HCT116 (cell line): ENCODE results near the gene PHF1. TPM values are rescaled to one million over a fixed set of nuclear protein-coding genes. Genes with fewer than 3 reads are reported as not detected.
A peak's percentile ranks its signal among the peaks of the same experiment; 100 is the strongest.

Experiments used
- ATAC-seq: fragments of 200-7000 bp; cut with Tn5 transposase; 2 replicates; pipeline ENCODE4 v1.9.1; 2020; ENCODE audit warnings: mild to moderate bottlenecking, moderate library complexity
- BruUV-seq: library from RNA; stranded (reverse); fragments of 400-500 nt; replicated peaks from 2 replicates; lab custom pipeline; 2021; lab: Mats Ljungman, UMichigan
- CTCF ChIA-PET: fragments of 300-600 bp; sonication (Branson Sonifier 250); formaldehyde crosslinking; loops from one replicate; lab custom pipeline; 2021; ENCODE audit warnings: antibody characterized with exemption; lab: Charles Lee
- POLR2A ChIA-PET: fragments of 300-600, 350-600 bp; sonication (Branson Sonifier 250); formaldehyde crosslinking; loops from one replicate; lab custom pipeline; 2021; ENCODE audit warnings: antibody characterized with exemption; lab: Charles Lee
- RAD21 ChIA-PET, 2 experiments: fragments of 300-600 bp; sonication (Branson Sonifier 250); formaldehyde crosslinking; loops; one replicate each; lab custom pipeline; 2023; ENCODE audit warnings: low total read pairs in 2 of 2; ENCODE audit not compliant: uncharacterized antibody in 2 of 2, unreplicated experiment in 2 of 2, low non-redundant PET in 1 of 2; lab: Charles Lee
- DNase-seq: peaks from one replicate; pipeline ENCODE4 v3.0.0-alpha.2; 2010; ENCODE audit warnings: low read depth, low spot score
- H2AFZ ChIP-seq: fragments of 200-600 bp; shearing (Covaris generic), sonication (generic); 2 replicates; pipeline ENCODE4 v1.6.1; 2017; ENCODE audit warnings: low read depth, mixed run types, mixed read lengths, antibody characterized with exemption, low read length; ENCODE audit not compliant: poor library complexity, severe bottlenecking
- H3K27ac ChIP-seq: 2 replicates; pipeline ENCODE4 v1.5.1; 2012; ENCODE audit warnings: low read depth, low read length
- H3K27me3 ChIP-seq: fragments of 200-600 bp; sonication (generic); 2 replicates; pipeline ENCODE4 v1.6.1; 2016; ENCODE audit warnings: mixed run types, low read length, mixed read lengths; ENCODE audit not compliant: insufficient read depth
- H3K36me3 ChIP-seq, 2 experiments: fragments of 200-500 bp in 1 of 2; fragments of 200-600 bp in 1 of 2; sonication (Bioruptor generic) in 1 of 2; sonication (generic) in 1 of 2; 2 replicates each; pipeline versions ENCODE4 v1.5.1 to v1.6.1; 2014 to 2016; ENCODE audit warnings: low read length in 2 of 2, inconsistent platforms in 1 of 2, mixed read lengths in 1 of 2, mixed run types in 1 of 2; ENCODE audit not compliant: insufficient read depth in 2 of 2, control insufficient read depth in 1 of 2
- H3K4me1 ChIP-seq, 2 experiments: fragments of 200-600 bp in 1 of 2; sonication (generic) in 1 of 2; 2 replicates each; pipeline versions ENCODE4 v1.5.1 to v1.6.1; 2012 to 2017; ENCODE audit warnings: low read length in 2 of 2, inconsistent platforms in 1 of 2, mild to moderate bottlenecking in 1 of 2, mixed read lengths in 1 of 2, mixed run types in 1 of 2, moderate library complexity in 1 of 2; ENCODE audit not compliant: insufficient read depth in 2 of 2, control insufficient read depth in 1 of 2
- H3K4me2 ChIP-seq: fragments of 200-600 bp; sonication (generic); 2 replicates; pipeline ENCODE4 v1.6.1; 2017; ENCODE audit warnings: mixed run types, low read length, mixed read lengths
- H3K4me3 ChIP-seq, 2 experiments: fragments of 200-600 bp in 1 of 2; sonication (generic) in 1 of 2; replicated peaks in 1 of 2; 2 replicates each; pipeline ENCODE4 v1.5.1; 2011 to 2016; ENCODE audit warnings: low read length in 2 of 2, control low read depth in 1 of 2, low read depth in 1 of 2, mild to moderate bottlenecking in 1 of 2, mixed read lengths in 1 of 2, mixed run types in 1 of 2
- H3K79me2 ChIP-seq: fragments of 200-600 bp; sonication (generic); 2 replicates; pipeline ENCODE4 v1.6.1; 2017; ENCODE audit warnings: mild to moderate bottlenecking, mixed run types, low read length, moderate library complexity, mixed read lengths; ENCODE audit not compliant: insufficient read depth
- H3K9ac ChIP-seq: fragments of 200-600 bp; sonication (generic); 2 replicates; pipeline ENCODE4 v1.6.1; 2016; ENCODE audit warnings: low read length, mixed read lengths
- H3K9me2 ChIP-seq: fragments of 200-600 bp; sonication (generic), shearing (Covaris generic); 2 replicates; pipeline ENCODE4 v1.6.1; 2017; ENCODE audit warnings: mixed run types, mild to moderate bottlenecking, moderate library complexity; ENCODE audit not compliant: insufficient read depth
- H3K9me3 ChIP-seq, 2 experiments: fragments of 200-500 bp in 1 of 2; fragments of 200-600 bp in 1 of 2; sonication (Bioruptor generic) in 1 of 2; sonication (generic) in 1 of 2; 2 replicates each; pipeline ENCODE4 v1.6.1; 2014 to 2017; ENCODE audit warnings: low read length in 2 of 2, mixed read lengths in 2 of 2, inconsistent platforms in 1 of 2, low read depth in 1 of 2, mild to moderate bottlenecking in 1 of 2, mixed run types in 1 of 2, moderate library complexity in 1 of 2; ENCODE audit not compliant: control insufficient read depth in 1 of 2, insufficient read depth in 1 of 2
- H4K20me1 ChIP-seq: fragments of 200-600 bp; sonication (generic), shearing (Covaris generic); 2 replicates; pipeline ENCODE4 v1.6.1; 2017; ENCODE audit warnings: mixed run types, mild to moderate bottlenecking, moderate library complexity; ENCODE audit not compliant: insufficient read depth
- CBX3 ChIP-seq: IDR thresholded peaks from 2 replicates; pipeline ENCODE4 v1.6.1; 2012; ENCODE audit warnings: low read depth
- EGR1 ChIP-seq: IDR thresholded peaks from 2 replicates; pipeline ENCODE4 v1.6.1; 2012; ENCODE audit warnings: low read depth
- ELF1 ChIP-seq: IDR thresholded peaks from 2 replicates; pipeline ENCODE4 v1.6.1; 2012; ENCODE audit warnings: low read depth, borderline replicate concordance
- FOSL1 ChIP-seq: IDR thresholded peaks from 2 replicates; pipeline ENCODE4 v1.6.1; 2012; ENCODE audit warnings: low read depth
- POLR2A ChIP-seq: IDR thresholded peaks from 2 replicates; pipeline ENCODE4 v1.7.0; 2011; ENCODE audit warnings: borderline replicate concordance; ENCODE audit not compliant: insufficient read depth, insufficient read length; ENCODE audit errors: extremely low read depth
- POLR2AphosphoS5 ChIP-seq: IDR thresholded peaks from 2 replicates; pipeline ENCODE4 v1.6.1; 2011; ENCODE audit warnings: mild to moderate bottlenecking, low read depth, low read length, moderate library complexity
- RAD21 ChIP-seq: IDR thresholded peaks from 2 replicates; pipeline ENCODE4 v1.6.1; 2012; ENCODE audit warnings: low read depth, mild to moderate bottlenecking
- SIN3A ChIP-seq: IDR thresholded peaks from 2 replicates; pipeline ENCODE4 v1.6.1; 2012; ENCODE audit warnings: low read depth
- SRF ChIP-seq: IDR thresholded peaks from 2 replicates; pipeline ENCODE4 v1.6.1; 2012; ENCODE audit warnings: low read depth
- TCF7L2 ChIP-seq: IDR thresholded peaks from 2 replicates; pipeline ENCODE4 v1.7.0; 2011; ENCODE audit warnings: borderline replicate concordance, inconsistent platforms; ENCODE audit not compliant: insufficient read depth, insufficient read length; ENCODE audit errors: extremely low read depth
- YY1 ChIP-seq: IDR thresholded peaks from 2 replicates; pipeline ENCODE4 v1.6.1; 2011; ENCODE audit warnings: low read length, low read depth, moderate library complexity, mild to moderate bottlenecking; ENCODE audit not compliant: insufficient replicate concordance; ENCODE audit errors: extremely low read depth
- ZFX ChIP-seq: fragments of 450-650 bp; IDR thresholded peaks from 2 replicates; pipeline ENCODE4 v1.6.1; 2017
- intact Hi-C: fragments of 100-400 bp; cut with micrococcal nuclease; formaldehyde crosslinking; loops from 2 replicates; pipeline ENCODE4 v1.10.0; 2022
- total RNA-seq: library from RNA; stranded (reverse); gene quantifications from one replicate; pipeline ENCODE4 v1.2.1, GENCODE V29; 2021; ENCODE audit not compliant: unreplicated experiment
- TF ChIP-seq, protein P1 (sequence below): IDR thresholded peaks from 2 replicates; pipeline ENCODE4 v1.6.1; 2012
- TF ChIP-seq, protein P2 (sequence below): IDR thresholded peaks from 2 replicates; pipeline ENCODE4 v1.6.1; 2012; ENCODE audit warnings: low read depth

Gene PHF1
- total RNA-seq, 1 experiment from 2014 or later: 40.2 TPM

DNA sequence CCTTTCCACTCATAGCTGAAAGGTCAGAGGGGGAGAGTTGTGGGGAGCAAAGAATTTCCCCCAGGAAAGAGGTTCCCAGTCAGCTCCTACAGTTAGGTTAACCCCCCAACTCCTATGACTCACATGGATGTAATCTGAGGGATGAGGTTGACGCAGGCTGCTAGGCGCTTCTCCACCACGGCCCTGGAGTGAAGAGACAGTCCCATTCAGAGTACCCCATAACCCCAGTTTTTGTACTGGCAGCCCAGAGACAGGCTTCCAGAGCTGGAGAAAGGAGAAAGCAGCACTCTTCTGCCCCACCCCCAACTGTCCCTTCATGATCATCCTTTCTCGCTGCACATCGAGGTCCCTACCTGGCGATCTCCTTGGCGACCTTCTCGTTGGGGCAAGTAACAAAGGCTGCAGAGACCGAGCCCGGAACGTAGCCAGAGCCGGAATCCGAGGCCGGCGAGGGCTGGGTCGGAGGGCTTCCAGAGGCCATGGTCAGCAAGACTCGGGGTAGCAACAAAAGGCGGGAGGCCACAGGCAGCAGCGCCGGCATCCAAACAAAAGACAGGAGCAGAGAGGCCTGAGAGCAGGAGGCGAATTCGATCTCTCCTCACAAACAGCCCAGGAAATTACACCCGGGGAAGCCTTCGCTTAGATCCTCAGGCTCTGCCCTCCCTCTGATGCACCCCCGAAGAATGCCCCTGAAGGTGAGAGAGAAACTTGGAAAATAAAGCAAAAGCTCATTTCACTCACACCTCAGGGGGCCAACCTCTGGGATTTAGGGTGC, 6.5 kb downstream of the PHF1 start:
- RAD21 ChIA-PET: no interaction called here
- peak overlapping the region; percentile 81 for H3K9ac ChIP-seq
- peaks cover 13 to 29% of the 10 kb centered on the region in 2 experiments for H3K4me1 ChIP-seq
- H4K20me1 ChIP-seq: no peaks in the 10 kb centered on the region
- no peak overlapping the region for H2AFZ ChIP-seq
- H3K27ac ChIP-seq: peak overlapping the region; percentile 93
- no peaks in the 10 kb centered on the region for H3K9me2 ChIP-seq
- peak overlapping the region; percentile 86 to 94 for H3K4me3 ChIP-seq
- peak; percentile 0; the same call in 1 of the 2 replicates for ATAC-seq
- CTCF ChIA-PET: no interaction called here
- H3K9me3 ChIP-seq: no peaks in the 10 kb centered on the region
- TF ChIP-seq FOSL1 (no peak), ZFX (0 out of 2 replicates have a peak, but pooled peaks have one; percentile 4), ELF1 (no peak), SIN3A (no peak)
- TSS peak; percentile 86 for BruUV-seq
- no peaks in the 10 kb centered on the region for H3K27me3 ChIP-seq
- H3K4me2 ChIP-seq: peak overlapping the region; percentile 97
- intact Hi-C loops: loop anchor here (10.0 kb wide), 1 partner anchor 213 kb away; the partner anchor contains the start of genes HSD17B8, RING1, RXRB and SLC39A7
- DNase-seq: no peak
- H3K79me2 ChIP-seq: peaks cover 32% of the 10 kb centered on the region
- peaks cover 5 to 28% of the 10 kb centered on the region in 2 experiments; a peak in 3 of 4 replicates for H3K36me3 ChIP-seq
- POLR2A ChIA-PET: no interaction called here

GRCh38 chr6:33417903-33418689, 7.3 kb downstream of the PHF1 start, which contains the start of gene CUTA:
CUTA (minus strand) TSS chr6:33418107; CDS start chr6:33418000, 107 bp downstream.
- ChIA-PET RAD21 (no interaction called here), CTCF (interaction anchor here (1.0 to 1.4 kb wide), 4 partner anchors 8 to 28 kb away, joined by 3 to 4 read pairs (median 4); no protein-coding TSS in a partner anchor), POLR2A (interaction anchor here (0.5 to 1.2 kb wide), 2 partner anchors 11 to 157 kb away, joined by 3 read pairs; no protein-coding TSS in a partner anchor)
- Histone ChIP-seq H3K9ac (peak within 1 kb of the TSS; percentile 81), H3K27me3 (no peaks in the 10 kb centered on the region), H3K79me2 (peaks cover 32% of the 10 kb centered on the region), H3K9me2 (no peaks in the 10 kb centered on the region), H3K9me3 (no peaks in the 10 kb centered on the region), H4K20me1 (no peaks in the 10 kb centered on the region), H3K36me3 (peaks cover 5 to 25% of the 10 kb centered on the region in 2 experiments; a peak in 3 of 4 replicates), H3K4me2 (peak within 1 kb of the TSS; percentile 97), H2AFZ (no peak within 1 kb of the TSS), H3K4me3 (peak within 1 kb of the TSS; percentile 86 to 94), H3K27ac (peak within 1 kb of the TSS; percentile 93), H3K4me1 (peaks cover 13 to 29% of the 10 kb centered on the region in 2 experiments)
- DNase-seq: peak; percentile 99
- BruUV-seq: no TSS peak
- ATAC-seq: peak; percentile 92
- intact Hi-C loops: loop anchor here (10.0 kb wide), 1 partner anchor 213 kb away; the partner anchor contains the start of genes HSD17B8, RING1, RXRB and SLC39A7
- TF ChIP-seq EGR1 (no peak), SRF (no peak), YY1 (no peak), TCF7L2 (peak; percentile 88), RAD21 (no peak), ELF1 (no peak), POLR2A (peak; percentile 32), FOSL1 (no peak), CBX3 (no peak), POLR2AphosphoS5 (peak; percentile 65)
- TF ChIP-seq, protein P1, sequence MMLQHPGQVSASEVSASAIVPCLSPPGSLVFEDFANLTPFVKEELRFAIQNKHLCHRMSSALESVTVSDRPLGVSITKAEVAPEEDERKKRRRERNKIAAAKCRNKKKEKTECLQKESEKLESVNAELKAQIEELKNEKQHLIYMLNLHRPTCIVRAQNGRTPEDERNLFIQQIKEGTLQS: no peak
- TF ChIP-seq, protein P2, sequence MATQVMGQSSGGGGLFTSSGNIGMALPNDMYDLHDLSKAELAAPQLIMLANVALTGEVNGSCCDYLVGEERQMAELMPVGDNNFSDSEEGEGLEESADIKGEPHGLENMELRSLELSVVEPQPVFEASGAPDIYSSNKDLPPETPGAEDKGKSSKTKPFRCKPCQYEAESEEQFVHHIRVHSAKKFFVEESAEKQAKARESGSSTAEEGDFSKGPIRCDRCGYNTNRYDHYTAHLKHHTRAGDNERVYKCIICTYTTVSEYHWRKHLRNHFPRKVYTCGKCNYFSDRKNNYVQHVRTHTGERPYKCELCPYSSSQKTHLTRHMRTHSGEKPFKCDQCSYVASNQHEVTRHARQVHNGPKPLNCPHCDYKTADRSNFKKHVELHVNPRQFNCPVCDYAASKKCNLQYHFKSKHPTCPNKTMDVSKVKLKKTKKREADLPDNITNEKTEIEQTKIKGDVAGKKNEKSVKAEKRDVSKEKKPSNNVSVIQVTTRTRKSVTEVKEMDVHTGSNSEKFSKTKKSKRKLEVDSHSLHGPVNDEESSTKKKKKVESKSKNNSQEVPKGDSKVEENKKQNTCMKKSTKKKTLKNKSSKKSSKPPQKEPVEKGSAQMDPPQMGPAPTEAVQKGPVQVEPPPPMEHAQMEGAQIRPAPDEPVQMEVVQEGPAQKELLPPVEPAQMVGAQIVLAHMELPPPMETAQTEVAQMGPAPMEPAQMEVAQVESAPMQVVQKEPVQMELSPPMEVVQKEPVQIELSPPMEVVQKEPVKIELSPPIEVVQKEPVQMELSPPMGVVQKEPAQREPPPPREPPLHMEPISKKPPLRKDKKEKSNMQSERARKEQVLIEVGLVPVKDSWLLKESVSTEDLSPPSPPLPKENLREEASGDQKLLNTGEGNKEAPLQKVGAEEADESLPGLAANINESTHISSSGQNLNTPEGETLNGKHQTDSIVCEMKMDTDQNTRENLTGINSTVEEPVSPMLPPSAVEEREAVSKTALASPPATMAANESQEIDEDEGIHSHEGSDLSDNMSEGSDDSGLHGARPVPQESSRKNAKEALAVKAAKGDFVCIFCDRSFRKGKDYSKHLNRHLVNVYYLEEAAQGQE: no peak
